Measurements from ENCODE around the gene DDIT4.
"Not testable (repeated sequence)": the region's sequence is repeated elsewhere in the genome, so short reads cannot be mapped to it uniquely, and the experiment has no call there.

The DDIT4 gene

DNA sequence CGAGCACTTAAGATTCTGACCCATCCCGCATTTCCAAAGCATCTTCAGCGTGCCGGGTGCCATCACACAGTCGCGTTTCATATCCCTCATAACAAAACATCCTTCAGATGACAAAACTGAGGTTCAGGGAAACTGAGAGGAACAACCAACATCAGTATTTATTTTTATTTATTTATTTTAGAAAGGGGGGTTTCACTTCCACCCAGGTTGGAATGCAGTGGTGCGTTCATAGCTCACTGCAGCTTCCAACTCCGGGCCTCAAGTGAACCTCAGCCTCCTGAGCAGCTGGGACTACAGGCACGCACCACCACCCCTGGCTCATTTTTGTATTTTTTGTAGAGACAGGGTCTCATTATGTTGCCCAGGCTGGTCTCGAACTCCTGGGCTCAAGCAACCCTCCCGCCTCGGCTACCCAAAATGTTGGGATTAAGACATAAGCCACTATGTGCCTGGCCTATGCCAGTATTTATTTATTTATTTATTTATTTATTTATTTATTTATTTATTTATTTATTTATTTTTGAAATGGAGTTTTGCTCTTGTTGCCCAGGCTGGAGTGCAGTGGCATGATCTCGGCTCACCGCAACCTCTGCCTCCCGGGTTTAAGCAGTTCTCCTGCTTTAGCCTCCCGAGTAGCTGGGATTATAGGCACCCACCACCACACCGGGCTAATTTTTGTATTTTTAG is 24.4 kb upstream of the DDIT4 start:
- DNase-seq: not testable (repeated sequence)

DNA sequence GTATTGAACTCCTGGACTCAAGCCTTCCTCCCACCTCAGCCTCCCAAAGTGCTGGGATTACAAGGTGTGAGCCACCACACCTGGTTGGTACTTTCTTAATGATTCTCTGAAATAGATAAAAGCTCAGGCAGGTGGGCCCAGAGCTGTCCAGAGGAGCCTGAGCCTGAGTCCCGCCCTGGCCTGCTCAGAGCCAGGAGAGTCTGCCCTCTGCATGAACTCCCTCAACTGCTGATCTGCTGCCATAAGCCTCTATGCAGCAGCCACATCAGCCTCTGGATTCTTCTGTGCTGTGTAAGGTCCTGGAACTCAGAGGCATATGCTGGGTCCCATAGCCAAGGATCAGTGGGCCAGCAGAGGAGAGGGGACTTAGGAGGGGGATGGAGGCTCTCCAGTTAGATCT is 23.1 kb upstream of the DDIT4 start:
- no peak for DNase-seq

DNA sequence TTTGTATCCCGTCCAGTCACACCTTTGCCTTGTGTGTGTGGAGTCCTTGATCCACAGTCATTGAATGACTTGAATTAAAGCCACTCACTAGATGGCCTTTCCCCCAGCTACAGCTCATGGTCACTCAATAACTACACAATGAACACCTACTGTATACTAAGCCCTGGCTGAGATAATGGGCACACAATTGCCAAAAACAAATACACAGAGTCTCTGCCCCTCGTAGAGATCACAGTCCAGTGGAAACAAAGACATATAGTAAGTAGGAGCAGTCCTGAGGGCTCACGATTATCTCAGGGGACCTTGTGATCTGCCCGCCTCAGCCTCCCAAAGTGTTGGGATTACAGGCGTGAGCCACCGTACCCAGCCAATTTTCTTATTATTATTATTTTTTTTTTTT is 22.1 kb upstream of the DDIT4 start:
- no peak for DNase-seq

DNA sequence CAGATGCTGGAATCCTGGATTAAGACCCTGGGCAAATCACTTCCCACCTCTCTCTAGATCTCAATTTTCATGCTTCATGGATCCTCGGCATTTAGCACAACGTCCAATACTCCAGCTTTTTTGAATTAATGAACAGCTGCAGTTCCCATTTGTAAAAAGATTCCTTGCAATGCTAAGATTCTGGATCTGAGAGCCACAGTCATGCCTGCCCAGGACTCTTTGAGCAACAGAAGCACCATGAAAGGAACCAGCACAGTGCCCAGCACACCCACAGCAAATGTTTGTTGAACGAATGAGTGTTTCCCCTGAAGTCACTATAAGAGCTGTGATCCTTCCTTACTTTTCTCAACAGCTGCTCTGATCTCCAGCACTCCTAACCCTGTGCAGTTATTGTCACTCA is 20.8 kb upstream of the DDIT4 start:
- no peak for DNase-seq

DNA sequence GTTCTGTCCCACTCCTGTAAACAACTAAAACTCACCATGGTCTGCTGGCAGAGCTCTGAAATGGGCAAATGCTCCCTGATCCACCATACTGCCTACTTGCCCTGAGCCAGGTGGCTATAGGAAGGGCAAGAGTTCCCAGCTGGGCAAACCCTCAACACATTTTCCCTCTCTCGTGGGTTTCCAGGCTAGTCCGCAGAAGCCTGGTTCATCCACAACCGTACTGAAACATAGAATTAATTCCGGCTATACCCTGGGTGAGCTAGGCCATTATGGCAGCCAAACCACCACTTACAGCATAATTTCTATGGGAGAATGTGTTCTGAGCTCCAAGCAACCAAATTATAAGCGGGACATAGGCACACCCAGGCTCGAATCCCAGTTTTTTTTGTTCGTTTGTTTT is 20.1 kb upstream of the DDIT4 start:
- no peak for DNase-seq

DNA sequence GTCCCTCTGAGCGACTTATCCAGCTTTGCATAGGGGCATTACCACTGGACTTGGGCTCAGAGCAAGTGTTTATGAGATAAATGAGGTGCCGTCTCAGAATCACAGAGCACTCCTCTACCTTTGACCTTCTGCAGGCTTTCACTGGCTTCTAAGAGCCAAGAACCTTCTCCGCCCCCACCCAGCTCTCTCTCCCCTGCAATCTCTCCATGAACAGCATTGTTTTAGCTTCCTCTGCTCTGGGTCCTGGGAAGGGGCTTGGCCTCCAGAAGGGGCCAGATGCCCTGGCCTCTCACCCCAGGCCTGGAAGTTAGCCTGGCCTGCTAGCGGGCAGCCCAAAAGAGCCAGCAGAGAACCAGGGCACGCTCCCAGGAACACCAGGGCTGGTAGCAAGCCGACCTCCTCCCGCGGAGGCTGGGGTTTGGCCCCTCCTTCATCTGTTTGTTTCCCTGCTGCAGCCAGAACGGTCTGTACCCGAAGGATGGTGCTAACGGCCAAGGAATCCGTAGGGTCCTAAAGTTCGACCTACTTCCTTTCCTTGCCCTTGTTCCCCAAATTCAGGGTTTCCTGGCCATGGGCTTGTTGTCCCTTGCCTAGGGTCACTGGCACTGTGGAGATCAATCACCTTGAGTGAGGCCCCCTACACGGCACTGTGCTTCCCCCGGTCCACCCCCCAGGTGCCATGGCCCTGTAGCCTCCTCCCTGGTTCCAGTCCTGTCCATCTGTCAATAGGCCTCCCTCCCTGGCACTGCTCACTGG is 18.7 kb upstream of the DDIT4 start:
- DNase-seq: no peak

DNA sequence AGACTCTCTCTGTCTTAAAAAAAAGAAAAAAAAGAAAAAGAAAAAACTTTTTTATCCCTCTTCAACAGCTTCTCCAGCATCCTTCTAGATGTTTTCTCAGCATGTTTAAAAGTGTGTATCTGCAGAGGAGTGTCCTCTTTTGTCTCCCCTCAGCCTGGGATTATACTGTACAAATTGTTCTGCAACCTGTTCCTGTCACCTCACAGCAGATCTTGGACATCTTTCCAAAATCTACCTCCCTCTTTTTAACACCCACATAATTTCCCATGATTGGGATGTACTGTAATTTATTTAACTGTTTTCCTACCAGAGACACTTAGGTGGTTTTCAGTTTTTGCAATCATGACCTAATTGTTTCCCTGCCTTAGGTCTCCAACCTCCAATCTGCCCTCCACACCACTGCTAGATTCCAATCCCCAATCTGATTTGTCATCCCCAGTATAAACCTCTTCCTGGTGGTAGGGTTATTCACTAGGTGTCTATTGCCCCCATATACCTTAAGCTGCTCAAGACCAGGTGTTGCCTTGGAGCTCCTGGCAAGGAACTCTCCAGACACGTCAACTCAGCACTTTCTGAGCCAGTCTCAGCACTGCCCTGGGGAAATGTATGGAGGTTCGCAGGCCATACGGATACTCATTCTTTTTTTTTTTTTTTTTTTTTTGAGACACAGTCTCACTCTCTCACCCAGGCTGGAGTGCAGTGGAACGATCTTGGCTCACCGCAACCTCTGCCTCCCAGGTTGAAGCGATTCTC is 17.6 kb upstream of the DDIT4 start:
- no peak for DNase-seq

DNA sequence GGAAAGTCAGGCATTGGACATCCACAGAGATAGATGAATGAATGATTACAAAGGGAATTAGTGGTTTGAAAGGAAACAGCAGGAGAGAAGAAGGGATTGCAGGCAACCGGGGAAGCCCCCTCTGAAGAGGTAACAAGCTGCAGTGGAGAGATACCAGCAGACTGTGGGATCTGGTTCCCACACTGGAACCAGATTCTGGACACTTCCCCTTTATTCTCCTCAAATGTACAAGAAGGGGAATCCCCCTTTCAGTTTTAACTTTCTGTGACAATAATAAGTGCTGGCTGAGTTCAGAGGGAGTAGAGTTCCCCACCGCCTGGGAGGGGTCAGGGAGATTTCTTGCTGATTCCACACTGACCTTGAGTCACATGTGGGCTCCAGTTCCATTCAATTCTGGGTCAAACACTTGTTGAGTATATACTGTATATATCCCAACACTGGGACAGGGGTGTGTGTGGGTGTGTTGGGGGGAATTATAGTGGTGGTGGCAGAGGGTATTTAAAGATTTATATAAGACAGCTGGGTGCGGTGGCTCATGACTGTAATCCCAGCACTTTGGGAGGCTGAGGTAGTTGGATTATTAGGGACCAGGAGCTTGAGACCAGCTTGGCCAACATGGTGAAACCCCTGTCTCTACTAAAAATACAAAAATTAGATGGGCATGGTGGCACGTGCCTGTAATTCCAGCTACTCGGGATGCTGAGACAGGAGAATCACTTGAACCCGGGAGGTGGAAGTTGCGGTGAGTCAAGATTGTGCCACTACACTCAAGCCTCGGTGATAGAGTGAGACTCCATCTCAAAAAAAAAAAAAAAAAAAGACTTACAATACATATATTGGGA is 16.5 kb upstream of the DDIT4 start:
- no peak for DNase-seq

DNA sequence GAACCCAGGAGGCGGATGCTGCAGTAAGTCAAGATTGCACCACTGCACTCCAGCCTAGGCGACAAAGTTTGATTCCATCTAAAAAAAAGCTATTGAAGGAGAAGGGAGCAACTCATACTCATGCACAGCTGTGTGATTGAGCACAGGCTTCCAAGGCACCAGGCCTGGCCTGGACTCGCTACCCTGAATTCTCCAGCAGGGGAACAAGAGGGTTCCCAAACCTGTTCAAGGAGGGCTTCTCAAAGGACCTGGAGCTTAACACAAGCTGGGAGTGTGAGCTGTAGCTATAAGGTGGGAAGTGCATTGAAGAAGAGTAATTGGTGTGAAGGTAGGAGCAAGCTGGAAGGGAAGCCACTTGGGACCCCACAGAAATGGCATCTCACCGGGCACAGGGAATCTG is 15.1 kb upstream of the DDIT4 start:
- DNase-seq: no peak

DNA sequence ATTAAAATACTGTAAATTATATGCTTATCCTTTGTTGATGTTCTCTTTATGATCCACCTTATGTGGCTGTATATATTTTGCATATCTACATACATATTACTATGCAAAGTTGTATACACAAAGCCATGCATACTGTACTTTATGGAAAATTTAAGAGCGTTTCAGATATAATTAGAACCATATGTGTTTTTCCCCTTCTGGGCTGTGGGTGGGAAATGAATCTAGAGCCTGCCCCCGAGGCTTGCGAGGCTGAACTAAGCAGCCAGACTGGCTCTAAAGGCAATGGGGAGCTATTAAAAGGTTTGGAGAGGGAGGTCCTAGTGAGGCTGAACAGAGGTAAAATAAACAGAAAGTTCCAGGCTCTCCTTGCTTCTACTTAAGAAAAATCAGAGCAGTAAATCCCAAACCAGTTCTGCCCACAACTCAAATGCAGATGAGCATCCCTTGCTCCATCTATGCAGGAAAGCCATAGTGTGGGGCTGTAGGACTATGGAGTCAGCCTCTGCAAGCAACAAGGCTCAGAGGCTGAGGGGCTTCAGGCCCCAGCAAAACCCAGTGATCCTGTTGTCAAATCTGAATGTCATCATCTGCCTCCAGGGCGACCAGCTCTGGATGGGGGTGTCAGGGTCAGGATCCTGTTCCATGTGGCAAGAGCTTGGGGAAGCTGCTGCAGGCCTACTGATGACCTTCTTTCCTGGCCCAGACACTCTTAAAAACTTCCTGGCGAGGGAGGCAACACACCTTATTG is 14.1 kb upstream of the DDIT4 start:
- no peak for DNase-seq

DNA sequence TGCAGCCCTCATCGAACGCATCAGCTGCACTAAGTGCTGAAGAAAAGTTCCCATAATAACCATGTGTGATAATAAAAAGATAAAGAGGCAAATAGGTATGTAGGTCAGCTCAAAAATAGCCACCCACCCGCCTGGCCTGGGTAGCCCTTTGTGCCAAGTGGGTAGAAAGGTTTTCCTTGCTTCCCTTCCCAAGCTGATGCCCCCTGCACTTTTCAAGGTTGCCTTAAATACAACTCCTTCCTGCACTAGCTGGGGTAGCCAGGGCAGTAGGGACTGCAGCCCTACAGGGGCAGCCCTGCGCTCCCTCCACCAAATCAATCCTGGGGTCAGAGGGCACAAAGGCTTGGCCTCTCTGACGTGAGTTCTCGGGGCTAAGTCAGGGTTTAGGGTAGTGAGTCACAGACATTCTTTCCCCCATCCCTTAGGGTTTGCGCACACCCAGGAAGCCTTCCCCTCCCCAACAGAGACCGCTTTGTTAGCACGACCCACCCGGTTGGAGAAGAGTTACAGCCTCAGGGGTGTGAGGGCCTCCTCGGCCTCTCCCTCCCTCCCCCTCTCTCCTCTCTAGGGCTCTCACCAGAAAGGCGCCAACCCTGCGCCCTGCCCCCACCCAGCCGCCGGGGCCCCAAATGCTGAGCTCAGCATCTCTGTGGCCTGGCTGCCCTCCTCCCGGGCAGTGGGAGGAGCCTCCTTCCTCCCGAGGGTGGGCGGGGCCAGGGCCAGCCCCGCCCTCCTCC is 13.3 kb upstream of the DDIT4 start:
- DNase-seq: peak; percentile 68

DNA sequence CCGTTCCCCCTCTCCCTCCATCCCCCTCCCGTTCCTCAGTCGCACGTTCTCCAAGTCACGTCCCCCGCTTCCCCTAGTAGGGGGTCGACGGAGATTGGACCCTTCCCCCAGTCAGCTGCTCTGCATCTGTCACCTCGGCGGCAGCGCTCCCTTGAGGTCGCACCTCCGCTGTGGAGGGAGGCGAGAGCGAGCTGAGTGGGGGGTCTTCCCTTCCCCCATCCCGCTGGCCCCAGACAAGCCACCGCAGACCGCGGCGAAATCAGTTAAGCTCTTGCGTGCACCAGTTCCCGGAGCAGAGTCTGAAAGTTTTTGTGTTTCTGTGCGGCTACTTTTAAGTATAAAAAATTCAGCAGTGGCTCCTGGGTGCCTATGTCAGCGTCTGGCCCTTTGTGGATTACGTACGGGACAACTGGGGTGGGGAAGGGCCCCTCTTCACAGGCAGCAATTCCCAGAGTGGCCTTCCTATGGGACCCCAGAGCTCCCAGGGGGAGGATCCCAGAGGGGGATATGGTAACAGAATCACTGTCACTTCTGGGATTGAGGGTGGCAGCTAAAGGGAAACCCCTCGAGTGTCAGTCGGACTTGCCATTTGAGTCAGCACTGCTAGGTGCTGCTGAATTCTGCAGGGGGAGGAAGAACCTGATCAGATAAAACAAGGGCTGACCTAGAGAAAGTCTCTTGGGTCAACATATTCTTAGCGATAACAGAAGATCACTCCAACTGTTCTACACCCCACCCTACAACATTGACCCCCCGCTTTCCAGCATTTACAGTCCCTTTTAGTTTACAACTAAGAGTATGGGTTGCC is 12.5 kb upstream of the DDIT4 start:
- DNase-seq: peak; percentile 47

DNA sequence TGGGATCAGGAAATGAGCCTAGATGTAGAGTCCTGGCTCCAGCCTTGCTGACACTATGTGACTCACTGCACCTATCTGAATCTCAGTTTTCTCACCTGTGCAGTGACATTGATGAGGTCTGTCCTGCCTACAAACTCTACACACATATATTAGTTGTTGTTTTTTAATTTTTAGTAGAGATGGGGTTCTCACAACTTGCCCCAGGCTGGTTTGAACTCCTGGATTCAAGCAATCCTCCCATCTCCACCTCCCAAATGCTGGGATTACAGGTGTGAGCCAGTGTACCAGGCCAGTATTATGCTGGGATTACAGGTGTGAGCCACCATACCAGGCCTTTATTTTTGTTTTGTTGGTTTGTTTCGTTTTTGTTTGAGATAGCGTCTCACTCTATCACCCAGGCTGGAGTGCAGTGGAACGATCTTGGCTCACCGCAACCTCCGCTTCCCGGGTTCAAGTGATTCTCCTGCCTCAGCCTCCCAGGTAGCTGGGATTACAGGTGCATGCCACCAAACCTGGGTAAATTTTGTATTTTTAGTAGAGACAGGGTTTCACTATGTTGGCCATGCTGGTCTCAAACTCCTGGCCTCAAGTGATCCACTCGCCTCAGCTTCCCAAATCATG is 11.8 kb upstream of the DDIT4 start:
- no peak for DNase-seq

DNA sequence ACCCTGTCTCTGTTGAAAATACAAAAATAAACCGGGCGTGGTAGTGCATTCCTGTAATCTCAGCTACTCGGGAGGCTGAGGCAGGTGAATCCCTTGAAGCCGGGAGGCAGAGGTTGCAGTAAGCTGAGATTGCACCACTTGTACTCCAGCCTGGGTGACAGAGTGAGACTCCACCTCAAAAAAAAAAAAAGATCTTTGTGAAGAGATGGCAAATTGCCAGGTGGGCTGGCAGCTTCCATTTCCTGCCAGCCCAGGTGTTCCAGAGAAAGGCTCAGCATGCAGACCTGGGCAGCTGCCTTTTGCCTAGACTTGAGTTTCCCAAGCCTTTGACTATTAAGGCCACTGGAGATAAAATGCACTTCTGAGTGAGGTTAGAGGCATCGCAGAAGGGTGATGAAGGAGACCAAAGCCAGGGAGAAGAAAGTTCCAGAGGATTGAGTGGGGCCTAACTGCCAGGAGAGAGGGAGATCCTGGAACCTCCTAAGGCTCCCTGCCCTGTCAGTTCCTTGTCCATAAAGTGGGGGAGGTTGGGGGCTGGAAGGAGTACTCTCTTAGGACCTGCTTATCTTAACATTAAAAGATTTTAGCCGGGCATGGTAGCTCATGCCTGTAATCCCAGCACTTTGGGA is 10.0 kb upstream of the DDIT4 start:
- DNase-seq: peak; percentile 28

DNA sequence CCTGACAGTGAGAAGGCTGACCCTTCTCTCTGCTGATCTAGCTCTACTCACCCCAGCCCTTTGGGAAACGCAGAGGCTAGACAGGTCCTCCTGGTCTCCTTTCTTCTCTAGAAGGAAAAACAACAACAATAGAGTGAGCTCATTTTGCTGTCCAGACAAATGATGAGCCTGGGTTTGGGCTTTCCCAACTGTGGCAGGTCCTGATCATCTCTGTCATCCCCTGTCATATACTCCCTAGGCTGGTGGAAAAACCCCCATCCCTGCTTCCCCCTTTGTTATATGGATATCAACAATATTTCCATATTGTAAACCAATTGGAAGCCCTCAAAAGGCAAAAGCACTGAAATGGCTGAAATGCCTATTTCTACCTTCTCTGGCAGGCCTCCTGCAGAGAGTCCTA is 9.2 kb upstream of the DDIT4 start:
- DNase-seq: no peak

DNA sequence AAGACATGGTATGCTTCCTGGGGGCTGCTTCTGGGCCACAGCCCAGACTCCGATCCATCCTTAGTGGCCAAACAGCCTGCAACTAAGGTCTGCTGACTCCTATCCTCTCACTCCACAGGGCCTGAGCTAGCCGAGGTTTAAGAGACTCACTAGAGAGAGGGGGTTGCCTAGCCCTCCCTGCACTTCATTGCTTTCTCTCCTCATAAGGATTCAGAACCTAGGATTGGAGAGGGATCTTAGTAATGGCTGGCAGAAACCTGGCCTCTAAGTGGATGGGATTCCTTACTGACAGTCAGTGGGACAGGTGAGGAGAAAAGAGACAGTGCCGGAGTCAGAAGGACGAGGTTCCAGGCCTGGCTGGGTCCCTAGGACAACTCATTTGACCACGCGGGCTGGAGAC is 8.2 kb upstream of the DDIT4 start:
- DNase-seq: no peak

DNA sequence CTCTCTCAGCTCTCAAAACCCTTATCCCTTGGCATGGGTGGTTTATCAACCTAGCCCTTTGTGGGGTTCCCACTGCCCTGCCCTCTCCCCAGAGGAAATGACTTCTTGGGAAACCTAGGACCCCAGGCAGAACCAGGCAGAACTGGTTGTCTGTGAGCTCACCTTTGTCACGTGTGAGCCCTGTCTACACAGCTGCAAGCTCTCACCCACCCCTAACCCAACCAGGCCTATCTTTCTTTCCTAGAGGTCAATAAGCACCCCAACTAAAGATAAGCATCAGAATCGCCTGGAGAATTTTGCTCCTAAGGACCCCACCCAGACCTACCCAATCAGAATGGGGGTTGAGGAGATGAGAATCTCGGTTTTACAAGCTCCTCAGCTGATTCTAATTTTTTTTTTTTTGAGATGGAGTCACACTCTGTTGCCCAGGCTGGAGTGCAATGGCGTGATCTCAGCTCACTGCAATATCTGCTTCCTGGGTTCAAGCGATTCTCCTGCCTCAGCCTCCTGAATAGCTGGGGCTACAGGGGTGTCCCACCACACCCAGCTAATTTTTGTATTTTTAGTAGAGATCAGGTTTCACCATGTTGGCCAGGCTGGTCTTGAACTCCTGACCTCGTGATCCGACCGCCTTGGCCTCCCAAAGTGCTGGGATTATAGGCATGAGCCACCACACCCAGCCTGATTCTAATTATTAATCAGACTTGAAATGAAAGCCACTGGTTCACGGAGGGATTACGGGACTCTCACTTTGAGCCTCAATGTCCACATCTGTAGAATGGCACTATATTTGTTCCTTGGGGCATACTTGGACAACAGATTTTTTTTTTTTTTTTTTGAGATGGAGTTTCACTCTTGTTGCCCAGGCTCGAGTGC is 7.5 kb upstream of the DDIT4 start:
- no peak for DNase-seq

DNA sequence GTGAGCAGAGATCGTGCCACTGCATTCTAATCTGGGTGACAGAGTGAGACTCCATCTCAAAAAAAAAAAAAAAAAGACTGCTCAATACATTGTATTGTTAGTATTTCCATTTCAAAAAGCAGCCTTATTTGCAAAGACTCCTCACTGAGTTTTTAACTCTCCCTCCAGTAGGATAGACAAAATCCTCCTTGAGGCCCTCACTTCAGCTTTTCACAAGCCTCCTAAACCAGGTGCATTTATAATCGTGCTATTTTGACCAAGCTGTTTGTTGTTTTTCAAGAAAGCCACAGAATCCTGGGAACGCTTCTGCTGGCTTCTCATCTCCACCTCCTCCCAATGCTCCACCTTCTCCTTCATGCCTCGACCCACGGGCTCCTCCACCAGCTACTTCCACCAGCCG is 6.3 kb upstream of the DDIT4 start:
- no peak for DNase-seq
